H9 (cell line): Measurements from ENCODE around the gene CHRNA10. TPM values are rescaled to one million over a fixed set of nuclear protein-coding genes. Genes with fewer than 3 reads are reported as not detected.

Source experiments
- DNase-seq: peaks from one replicate; pipeline ENCODE4 v3.0.0-alpha.2; 2017
- H2AFZ ChIP-seq: one replicate; pipeline ENCODE4 v1.6.1; 2013; ENCODE audit warnings: mild to moderate bottlenecking, low read length, control low read depth, moderate library complexity
- H2AK5ac ChIP-seq: 2 replicates; pipeline ENCODE4 v1.6.1; 2013; ENCODE audit warnings: low read length, control low read depth, mixed read lengths; ENCODE audit not compliant: insufficient read length
- H2BK120ac ChIP-seq: one replicate; pipeline ENCODE4 v1.6.1; 2013; ENCODE audit warnings: low read depth, mild to moderate bottlenecking, low read length, control low read depth, inconsistent platforms; ENCODE audit not compliant: poor library complexity, severe bottlenecking
- H2BK12ac ChIP-seq: 2 replicates; pipeline ENCODE4 v1.6.1; 2013; ENCODE audit warnings: low read length, control low read depth, mixed read lengths, low read depth; ENCODE audit not compliant: insufficient read length
- H2BK15ac ChIP-seq: 2 replicates; pipeline ENCODE4 v1.6.1; 2013; ENCODE audit warnings: low read depth, low read length, control low read depth
- H2BK20ac ChIP-seq: one replicate; pipeline ENCODE4 v1.6.1; 2013; ENCODE audit warnings: low read depth, mild to moderate bottlenecking, low read length, control low read depth, inconsistent platforms; ENCODE audit not compliant: poor library complexity, severe bottlenecking
- H2BK5ac ChIP-seq: 2 replicates; pipeline ENCODE4 v1.6.1; 2013; ENCODE audit warnings: low read length, control low read depth, mixed read lengths; ENCODE audit not compliant: insufficient read length
- H3K14ac ChIP-seq: 2 replicates; pipeline ENCODE4 v1.6.1; 2013; ENCODE audit warnings: low read length, control low read depth; ENCODE audit not compliant: insufficient read depth
- H3K18ac ChIP-seq: 2 replicates; pipeline ENCODE4 v1.6.1; 2013; ENCODE audit warnings: low read depth, mild to moderate bottlenecking, mixed read lengths, low read length, control low read depth; ENCODE audit not compliant: insufficient read length
- H3K23ac ChIP-seq: 2 replicates; pipeline ENCODE4 v1.6.1; 2013; ENCODE audit warnings: low read length, control low read depth, mixed read lengths, low read depth; ENCODE audit not compliant: insufficient read length
- H3K23me2 ChIP-seq: 2 replicates; pipeline ENCODE4 v1.6.1; 2013; ENCODE audit warnings: low read depth, mild to moderate bottlenecking, mixed read lengths, low read length, control low read depth; ENCODE audit not compliant: insufficient read length, poor library complexity, severe bottlenecking
- H3K27ac ChIP-seq: 2 replicates; pipeline ENCODE4 v1.5.1; 2013; ENCODE audit warnings: low read length, control low read depth, mixed read lengths, low read depth; ENCODE audit not compliant: insufficient read length
- H3K27me3 ChIP-seq: 2 replicates; pipeline ENCODE4 v1.6.1; 2013; ENCODE audit warnings: low read length, control low read depth, inconsistent platforms; ENCODE audit not compliant: insufficient read depth
- H3K4ac ChIP-seq: 2 replicates; pipeline ENCODE4 v1.6.1; 2013; ENCODE audit warnings: low read depth, mild to moderate bottlenecking, control low read depth, inconsistent platforms, low read length, moderate library complexity
- H3K4me1 ChIP-seq: 2 replicates; pipeline ENCODE4 v1.6.1; 2013; ENCODE audit warnings: low read length, control low read depth, inconsistent platforms; ENCODE audit not compliant: insufficient read depth
- H3K4me2 ChIP-seq: 2 replicates; pipeline ENCODE4 v1.6.1; 2013; ENCODE audit warnings: low read length, control low read depth, mixed read lengths; ENCODE audit not compliant: insufficient read length, insufficient read depth
- H3K56ac ChIP-seq: 2 replicates; pipeline ENCODE4 v1.6.1; 2013; ENCODE audit warnings: low read depth, mild to moderate bottlenecking, mixed read lengths, low read length, control low read depth; ENCODE audit not compliant: insufficient read length
- H3K79me1 ChIP-seq: 2 replicates; pipeline ENCODE4 v1.6.1; 2013; ENCODE audit warnings: low read depth, mild to moderate bottlenecking, moderate library complexity, low read length, control low read depth, inconsistent platforms; ENCODE audit not compliant: insufficient read depth, poor library complexity, severe bottlenecking
- H3K79me2 ChIP-seq: 2 replicates; pipeline ENCODE4 v1.6.1; 2013; ENCODE audit warnings: low read length, control low read depth, inconsistent platforms; ENCODE audit not compliant: insufficient read depth
- H3K9ac ChIP-seq: 2 replicates; pipeline ENCODE4 v1.6.1; 2013; ENCODE audit warnings: low read length, control low read depth, mixed read lengths; ENCODE audit not compliant: insufficient read length; ENCODE audit errors: extremely low read depth
- H3K9me3 ChIP-seq: one replicate; pipeline ENCODE4 v1.6.1; 2013; ENCODE audit warnings: low read depth, low read length, inconsistent platforms; ENCODE audit not compliant: control insufficient read depth
- H3T11ph ChIP-seq: one replicate; pipeline ENCODE4 v1.6.1; 2013; ENCODE audit warnings: mild to moderate bottlenecking, low read length, control low read depth, inconsistent platforms
- H4K20me1 ChIP-seq: one replicate; pipeline ENCODE4 v1.6.1; 2013; ENCODE audit not compliant: control insufficient read depth, insufficient read length, insufficient read depth
- H4K5ac ChIP-seq: 2 replicates; pipeline ENCODE4 v1.6.1; 2013; ENCODE audit warnings: low read depth, mild to moderate bottlenecking, mixed read lengths, low read length, control low read depth; ENCODE audit not compliant: insufficient read length
- H4K8ac ChIP-seq: replicated peaks from 2 replicates; pipeline ENCODE4 v1.6.1; 2013; ENCODE audit warnings: low read length, control low read depth, mixed read lengths, low read depth; ENCODE audit not compliant: insufficient read length
- H4K91ac ChIP-seq: 2 replicates; pipeline ENCODE4 v1.6.1; 2013; ENCODE audit warnings: low read depth, mild to moderate bottlenecking, moderate library complexity, mixed read lengths, low read length, control low read depth; ENCODE audit not compliant: insufficient read length
- H3K27ac Mint-ChIP-seq, 3 experiments: 2 replicates in 2 of 3; 3 replicates in 1 of 3; pipeline ENCODE4 v1.8.0; 2020 to 2021; ENCODE audit warnings: mixed read lengths in 3 of 3, mild to moderate bottlenecking in 1 of 3, moderate library complexity in 1 of 3
- H3K27me3 Mint-ChIP-seq: 2 replicates; pipeline ENCODE4 v1.8.0; 2021; ENCODE audit warnings: low read depth, mild to moderate bottlenecking, moderate library complexity, mixed read lengths
- H3K36me3 Mint-ChIP-seq, 3 experiments: 2 replicates in 2 of 3; 3 replicates in 1 of 3; pipeline ENCODE4 v1.8.0; 2020 to 2021; ENCODE audit warnings: low read depth in 3 of 3, mixed read lengths in 3 of 3; ENCODE audit not compliant: insufficient read depth in 1 of 3
- H3K4me1 Mint-ChIP-seq, 2 experiments: 2 replicates each; pipeline ENCODE4 v1.8.0; 2020; ENCODE audit warnings: mixed read lengths in 2 of 2
- H3K4me3 Mint-ChIP-seq, 2 experiments: 2 replicates in 1 of 2; 3 replicates in 1 of 2; pipeline ENCODE4 v1.8.0; 2020 to 2021; ENCODE audit warnings: mild to moderate bottlenecking in 2 of 2, mixed read lengths in 2 of 2, moderate library complexity in 1 of 2
- H3K9me3 Mint-ChIP-seq, 2 experiments: 2 replicates in 1 of 2; 3 replicates in 1 of 2; pipeline ENCODE4 v1.8.0; 2020; ENCODE audit warnings: mild to moderate bottlenecking in 2 of 2, mixed read lengths in 2 of 2, moderate library complexity in 1 of 2
- CTCF ChIP-seq: fragments of 200-600 bp; sonication (generic); conservative IDR thresholded peaks from 3 replicates; pipeline ENCODE4 v1.8.0; 2021; ENCODE audit warnings: antibody characterized with exemption, mild to moderate bottlenecking
- WGBS: extraction: QIAGEN DNeasy Blood & Tissue Kit; methylation state at CpG from one replicate; pipeline ENCODE4 v1.1.7; 2013; ENCODE audit warnings: missing lambda C conversion rate, low lambda C conversion rate, mixed read lengths; ENCODE audit not compliant: insufficient read length; ENCODE audit errors: extremely low coverage; 5-methylcytosine and 5-hydroxymethylcytosine counted together
- total RNA-seq: library from RNA; stranded (reverse); gene quantifications from 2 replicates; pipeline ENCODE4 v1.2.1, GENCODE V29; 2021

CHRNA10 gene
- total RNA-seq, 1 experiment from 2014 or later = 2.4 TPM

DNA sequence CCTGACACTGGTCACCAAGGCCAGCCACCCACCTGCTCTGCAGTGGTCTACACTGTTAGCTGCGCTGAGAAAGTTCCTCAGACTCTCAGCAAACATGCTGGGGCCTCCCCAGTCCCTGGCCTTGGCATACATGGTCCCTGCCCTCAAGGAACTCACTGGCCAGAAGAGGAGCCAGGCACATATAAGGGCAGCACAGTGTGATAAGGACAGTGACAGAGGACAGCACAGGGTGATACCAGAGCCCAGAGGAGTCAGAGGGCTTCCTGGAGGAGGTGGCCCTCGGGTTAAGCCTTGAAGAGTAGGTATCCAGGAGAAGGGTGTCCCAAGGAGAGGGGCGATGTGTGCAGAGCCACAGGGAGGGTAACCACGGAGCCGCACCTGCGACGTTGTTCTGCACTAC is 25.6 kb downstream of the CHRNA10 start:
- Histone ChIP-seq H3K79me2 (no peaks in the 10 kb centered on the region), H3K14ac (no peak overlapping the region), H2BK12ac (no peak overlapping the region), H2AK5ac (no peak overlapping the region), H3K4me2 (no peak overlapping the region), H3K9ac (no peak overlapping the region), H3K18ac (no peak overlapping the region), H3K23me2 (peaks cover 13% of the 10 kb centered on the region), H3T11ph (no peak overlapping the region), H3K79me1 (no peaks in the 10 kb centered on the region), H3K9me3 (no peaks in the 10 kb centered on the region), H2BK5ac (no peak overlapping the region), H4K20me1 (no peaks in the 10 kb centered on the region), H2AFZ (no peak overlapping the region), H2BK120ac (no peak overlapping the region), H4K91ac (no peak overlapping the region), H3K27ac (no peak overlapping the region), H3K27me3 (no peaks in the 10 kb centered on the region), H4K8ac (no peak overlapping the region), H3K56ac (no peak overlapping the region), H3K4me1 (no peaks in the 10 kb centered on the region), H4K5ac (no peak overlapping the region), H3K4ac (no peak overlapping the region), H3K23ac (no peak overlapping the region), H2BK20ac (no peak overlapping the region), H2BK15ac (no peak overlapping the region)
- Mint-ChIP-seq H3K4me1 (peaks cover 23 to 24% of the 10 kb centered on the region in 2 experiments), H3K36me3 (peaks cover 7 to 27% (median 13%) of the 10 kb centered on the region in 3 experiments), H3K27ac (no peak overlapping the region), H3K9me3 (peaks cover 27 to 38% of the 10 kb centered on the region in 2 experiments), H3K4me3 (no peak overlapping the region), H3K27me3 (peaks cover 47% of the 10 kb centered on the region)
- no peak for DNase-seq
- TF ChIP-seq CTCF = no peak
- no CpG with 5 or more reads among the region's 7 CpGs for WGBS
